C4-2B (cell line): ENCODE results near the gene DBN1.

ENCODE experiments used
- H3K27ac ChIP-seq: fragments of 450-650 bp; 2 replicates; pipeline ENCODE4 v1.5.1; 2017
- CTCF ChIP-seq: fragments of 450-650 bp; conservative IDR thresholded peaks from 2 replicates; pipeline ENCODE4 v1.5.1; 2017; ENCODE audit warnings: mild to moderate bottlenecking
- ZFX ChIP-seq: fragments of 450-650 bp; IDR thresholded peaks from 2 replicates; pipeline ENCODE4 v1.6.1; 2017

DBN1 gene

GRCh38 chr5:177428574-177429217, 44.7 kb downstream of the DBN1 start:
- TF ChIP-seq ZFX (no peak), CTCF (no peak)
- H3K27ac ChIP-seq, result no peak overlapping the region; the same call in 1 of the 2 replicates

DNA sequence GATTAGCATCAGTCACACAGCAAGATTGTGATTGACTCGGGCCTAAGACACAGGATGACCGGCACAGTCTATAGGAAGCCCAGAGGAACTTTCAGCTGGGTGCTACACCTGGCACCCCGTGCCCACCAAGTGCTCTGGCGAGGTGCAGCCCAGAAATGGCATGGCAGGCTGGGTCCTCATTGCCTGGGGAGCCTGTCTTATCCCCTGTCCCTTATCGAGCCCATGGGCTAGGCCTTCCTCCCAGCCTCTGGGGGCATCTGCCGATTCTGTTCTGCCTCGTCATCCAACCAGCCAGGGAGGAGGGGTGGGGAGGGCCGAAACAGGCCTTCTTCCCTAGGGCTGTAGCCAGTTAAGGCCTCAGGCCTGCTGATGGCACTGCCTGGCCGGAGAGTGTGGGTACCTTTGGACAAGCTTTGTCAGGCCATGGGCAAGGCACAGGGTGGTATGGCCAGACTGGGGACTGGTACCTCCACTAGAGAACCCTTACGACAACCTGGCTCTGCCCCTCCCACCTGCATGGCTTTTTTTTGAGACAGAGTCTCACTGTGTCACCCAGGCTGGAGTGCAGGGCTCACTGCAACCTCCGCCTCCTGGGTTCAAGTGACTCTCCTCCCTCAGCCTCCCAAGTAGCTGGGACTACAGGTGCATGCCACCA, 45.4 kb downstream of the DBN1 start:
- peak overlapping the region; percentile 85 for H3K27ac ChIP-seq
- TF ChIP-seq CTCF, result no peak
- TF ChIP-seq ZFX, result no peak

- TF ChIP-seq CTCF (no peak), ZFX (no peak)
- H3K27ac ChIP-seq, result peak overlapping the region; percentile 85
Measured at GRCh38 chr5:177427211-177427822, 46.1 kb downstream of the DBN1 start.

- TF ChIP-seq ZFX (peak; percentile 94; the same call in 1 of the 2 replicates), CTCF (no peak)
- H3K27ac ChIP-seq, result peak within 1 kb of the TSS; percentile 85
Measured at GRCh38 chr5:177426566-177427210, 46.7 kb downstream of the DBN1 start, which contains the start of gene GRK6. TSS of gene GRK6 (plus strand) at chr5:177426676. CDS start at chr5:177426846, 170 bp downstream.

- H3K27ac ChIP-seq, result peak overlapping the region; percentile 85
- TF ChIP-seq CTCF (no peak), ZFX (no peak)
Measured at GRCh38 chr5:177425801-177426565, 47.5 kb downstream of the DBN1 start.

- peak overlapping the region; percentile 85 for H3K27ac ChIP-seq
- TF ChIP-seq ZFX (no peak), CTCF (no peak)
Measured at GRCh38 chr5:177425196-177425800, 48.1 kb downstream of the DBN1 start.
